GM18909 (cell line): Measurements from ENCODE around the gene SLC9A9.

Experiments
- ATAC-seq: cut with Tn5 transposase; IDR thresholded peaks from one replicate; pipeline ENCODE4 v1.9.1; 2021; ENCODE audit warnings: mild to moderate bottlenecking; ENCODE audit not compliant: unreplicated experiment, poor library complexity

Gene SLC9A9

GRCh38 chr3:143576568-143577270, 271.5 kb downstream of the SLC9A9 start:
- no peak for ATAC-seq

DNA sequence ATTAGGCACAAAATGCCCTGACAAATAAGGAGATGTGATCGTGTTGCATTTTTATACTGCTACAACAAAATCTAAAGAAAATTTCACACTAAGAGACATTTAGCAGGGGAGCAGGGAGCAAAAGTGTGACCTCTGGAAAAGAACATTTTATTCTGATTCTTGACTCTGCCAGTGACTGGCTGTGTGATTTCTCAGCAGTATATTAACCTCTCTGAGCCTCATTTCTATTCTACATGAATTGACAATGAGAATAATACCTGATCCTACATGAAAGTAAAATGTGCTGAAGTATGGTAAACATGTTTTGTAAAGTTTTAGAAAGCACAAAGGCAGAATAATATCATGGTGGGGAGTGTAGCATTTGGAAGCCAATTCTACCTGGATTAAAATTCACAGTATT, 273.3 kb downstream of the SLC9A9 start:
- no peak for ATAC-seq

GRCh38 chr3:143573610-143574303, 274.5 kb downstream of the SLC9A9 start:
- ATAC-seq, result no peak

GRCh38 chr3:143571548-143571947, 276.7 kb downstream of the SLC9A9 start:
- ATAC-seq, result no peak

GRCh38 chr3:143567823-143568222, 280.4 kb downstream of the SLC9A9 start:
- no peak for ATAC-seq

DNA sequence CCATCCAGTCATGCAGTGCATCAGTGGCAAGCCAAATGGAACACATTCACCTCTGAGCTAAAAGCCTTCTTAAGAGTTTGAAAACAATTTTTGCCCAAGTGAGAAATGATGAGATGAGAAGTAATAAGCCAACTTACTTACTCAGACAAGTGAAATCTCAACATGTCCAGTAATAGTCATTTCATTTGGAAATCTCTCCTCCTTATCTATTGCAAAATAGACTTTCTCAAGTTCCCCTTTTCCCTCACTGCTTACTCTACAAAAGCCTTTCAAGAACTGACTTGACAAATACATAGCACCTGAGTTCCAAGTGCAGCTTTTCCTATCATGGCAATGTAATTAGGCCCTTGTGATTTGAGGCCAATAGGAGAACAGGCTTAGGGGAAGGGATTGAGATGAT, 282.3 kb downstream of the SLC9A9 start:
- no peak for ATAC-seq

DNA sequence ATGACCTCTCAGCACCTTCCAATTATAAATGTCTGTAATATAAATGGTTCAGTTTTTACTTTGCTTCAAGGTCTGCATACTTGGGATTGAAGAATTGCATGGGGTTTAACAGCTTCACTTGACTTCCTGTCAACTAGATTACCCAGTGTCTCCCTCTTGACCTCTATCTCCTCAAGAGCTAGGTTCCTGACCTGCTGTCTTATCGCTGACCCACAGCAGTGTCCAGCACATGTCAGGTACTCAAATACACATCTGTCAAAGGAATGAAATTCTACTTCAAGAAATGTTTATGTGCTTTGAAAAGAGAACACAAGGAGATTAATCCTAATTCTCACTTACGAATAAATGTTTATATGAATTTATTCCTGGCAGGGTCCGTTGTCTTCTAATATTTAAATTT, 284.5 kb downstream of the SLC9A9 start:
- ATAC-seq, result no peak

GRCh38 chr3:143562789-143563188, 285.5 kb downstream of the SLC9A9 start:
- no peak for ATAC-seq

GRCh38 chr3:143559296-143559695, 289.0 kb downstream of the SLC9A9 start:
- ATAC-seq, result no peak

GRCh38 chr3:143552851-143553250, 295.4 kb downstream of the SLC9A9 start:
- no peak for ATAC-seq

DNA sequence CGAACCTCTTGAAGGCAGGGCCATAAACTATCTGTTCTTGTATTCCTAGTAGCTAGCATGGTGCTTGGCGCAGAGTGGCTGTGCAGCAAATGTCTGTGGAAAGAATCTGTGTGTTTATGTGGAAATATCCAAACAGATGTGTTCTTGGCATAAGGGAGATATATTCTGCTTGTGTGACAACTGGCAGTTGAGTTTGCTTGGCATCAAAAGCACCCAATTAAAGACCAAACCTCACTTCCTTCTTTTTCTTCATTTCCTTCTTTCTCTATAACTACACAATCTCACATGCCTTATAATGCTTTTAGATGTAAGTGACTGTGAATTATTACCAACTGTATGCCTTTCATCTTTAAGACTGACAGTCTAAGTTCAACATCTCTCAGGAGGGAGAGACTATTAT, 296.5 kb downstream of the SLC9A9 start:
- ATAC-seq, result no peak

- ATAC-seq, result no peak
These were observed 299.3 kb downstream of the SLC9A9 start for GRCh38 chr3:143548861-143549497.

GRCh38 chr3:143548393-143548792, 299.9 kb downstream of the SLC9A9 start:
- no peak for ATAC-seq

DNA sequence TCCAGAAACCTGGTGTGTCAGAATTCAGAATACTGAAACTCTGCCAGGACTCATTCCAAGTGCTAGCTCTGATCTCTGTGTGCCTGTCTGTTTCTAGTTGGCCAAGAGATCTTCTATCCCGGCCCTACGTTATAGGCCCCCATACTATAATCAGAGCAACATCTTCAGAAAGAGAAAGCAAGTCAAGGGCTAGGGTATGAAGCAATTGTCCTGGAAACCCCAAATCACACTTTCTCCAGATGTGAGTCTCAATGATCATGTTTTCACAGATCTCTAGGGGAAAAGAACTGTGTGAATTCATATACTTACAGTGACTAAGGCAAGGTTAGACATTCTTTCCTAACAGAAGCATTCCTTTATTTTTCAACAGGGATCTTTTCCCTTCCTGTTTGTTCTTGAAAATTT, 309.7 kb downstream of the SLC9A9 start:
- no peak for ATAC-seq

DNA sequence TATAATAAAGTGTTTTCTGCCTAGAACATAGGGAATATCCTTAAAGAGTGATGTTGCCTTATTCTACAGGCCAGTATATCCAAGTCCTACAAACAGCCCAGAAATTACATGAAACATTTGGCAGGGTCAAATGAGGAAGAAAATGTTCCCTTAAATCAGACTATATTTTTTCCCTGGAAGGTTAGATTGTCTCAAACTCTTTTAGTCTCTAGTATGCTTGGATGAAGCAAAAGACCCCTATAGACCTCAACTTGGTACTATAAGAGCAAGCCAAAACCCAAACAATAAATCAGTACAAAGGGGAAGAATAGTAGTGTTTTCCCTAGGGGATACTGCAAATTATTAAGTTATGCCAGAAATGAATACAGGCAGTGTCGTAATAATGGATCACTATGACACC, 310.2 kb downstream of the SLC9A9 start:
- ATAC-seq, result no peak

DNA sequence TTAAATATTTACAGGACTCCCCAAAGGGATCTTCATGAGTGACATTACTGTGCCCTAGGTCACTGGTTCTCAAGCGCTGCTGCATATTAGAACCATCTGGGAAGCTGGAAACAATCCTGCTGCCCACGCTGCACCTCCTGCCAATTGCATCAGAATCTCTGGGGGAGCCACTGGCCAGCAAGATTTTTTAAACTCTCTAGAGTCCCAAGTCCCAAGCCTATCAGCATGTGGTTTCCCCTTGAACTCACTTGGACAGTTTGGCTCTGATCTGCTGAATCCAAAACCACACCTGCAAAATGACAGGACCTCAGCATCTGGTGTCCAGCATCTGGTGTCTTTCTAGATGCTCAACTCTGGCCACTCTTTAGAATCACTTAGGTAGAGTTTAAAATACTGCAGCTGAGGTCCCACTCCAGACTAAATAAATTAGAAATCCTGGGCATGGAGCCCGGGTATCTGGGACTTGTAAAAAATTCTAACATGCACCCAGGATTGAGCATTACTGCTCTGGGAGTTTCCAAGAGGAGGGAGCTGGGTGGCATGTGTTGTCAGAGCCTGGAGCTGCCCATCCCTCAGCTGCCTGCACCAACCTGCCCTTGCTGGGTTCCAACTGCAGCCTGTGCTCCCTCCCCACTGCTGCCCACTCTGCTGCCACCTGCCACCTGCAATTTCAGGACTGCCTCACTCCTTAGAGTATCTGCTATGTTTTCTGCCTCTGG, 311.3 kb downstream of the SLC9A9 start:
- ATAC-seq, result no peak

- ATAC-seq, result peak; percentile 96
These were observed 312.1 kb downstream of the SLC9A9 start for GRCh38 chr3:143535994-143536784.

- no peak for ATAC-seq
These were observed 314.9 kb downstream of the SLC9A9 start for GRCh38 chr3:143533391-143533790.

DNA sequence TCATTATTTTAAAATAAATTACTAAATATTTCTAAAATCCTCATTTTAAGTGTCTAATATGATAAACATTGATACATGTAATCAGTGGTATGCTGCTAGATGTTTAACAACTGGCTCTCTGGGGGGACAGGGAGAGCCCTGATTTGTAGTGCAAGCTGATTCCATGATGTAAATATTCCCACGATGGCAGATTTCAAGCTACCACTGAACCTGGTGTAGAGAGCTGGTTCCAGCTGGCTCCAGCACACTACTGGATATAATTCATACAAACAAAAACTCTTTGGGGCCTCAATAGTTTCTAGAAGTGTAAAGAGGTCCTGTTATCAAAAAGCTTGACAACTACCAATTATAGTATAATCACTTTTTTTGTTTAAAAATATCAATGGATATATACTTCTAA, 316.2 kb downstream of the SLC9A9 start:
- no peak for ATAC-seq

DNA sequence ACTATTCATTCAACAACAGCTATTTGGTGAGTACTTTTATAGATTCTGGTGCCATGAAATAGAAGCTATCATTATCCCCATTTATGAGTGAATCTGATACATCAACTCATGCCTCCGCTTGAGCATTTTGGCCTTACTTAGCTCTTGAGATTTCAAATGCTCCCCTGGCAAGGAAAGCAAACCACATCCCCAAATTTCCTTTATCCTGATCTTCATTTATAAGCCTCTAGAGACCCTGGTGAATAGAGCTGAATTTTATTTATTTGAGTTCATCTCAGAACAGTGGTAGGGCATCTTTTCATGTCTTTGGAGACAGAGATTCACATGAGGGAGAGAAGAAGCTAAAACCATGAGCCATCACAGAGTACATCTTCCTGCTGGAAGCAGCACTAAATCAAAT, 317.2 kb downstream of the SLC9A9 start:
- no peak for ATAC-seq
